ENCODE results near the gene UBE3D. TPM values are rescaled to one million over a fixed set of nuclear protein-coding genes. Genes with fewer than 3 reads are reported as not detected.
"Not testable (repeated sequence)": the region's sequence is repeated elsewhere in the genome, so short reads cannot be mapped to it uniquely, and the experiment has no call there.

The UBE3D gene
- total and polyA plus RNA-seq, 4 donors = 7.5 to 17.0 (median 12.3) TPM

GRCh38 chr6:83031689-83032088 is 34.0 kb downstream of the UBE3D start:
- Histone ChIP-seq H3K36me3 (ENCODE audit: control insufficient read depth, insufficient read depth, low read length) (peaks cover 5% of the 10 kb centered on the region), H3K27ac (ENCODE audit: low read depth, low read length) (no peak overlapping the region), H3K4me1 (ENCODE audit: control insufficient read depth, insufficient read depth, low read length) (no peaks in the 10 kb centered on the region), H3K27me3 (ENCODE audit: control insufficient read depth, insufficient read depth, low read length) (no peaks in the 10 kb centered on the region), H3K4me3 (ENCODE audit: low read depth, low read length) (no peak overlapping the region), H3K9me3 (ENCODE audit: control insufficient read depth, insufficient read depth, low read length) (peaks cover 9% of the 10 kb centered on the region)
- no peak for DNase-seq (ENCODE audit: low read depth in 4 of 6, low spot score in 6 of 6)
- WGBS (ENCODE audit: insufficient coverage) = 100% methylated on average over 6 of the region's 6 CpGs

GRCh38 chr6:83019741-83020140 is 45.9 kb downstream of the UBE3D start:
- H3K36me3 ChIP-seq (ENCODE audit: control insufficient read depth, insufficient read depth, low read length) = peaks cover 10% of the 10 kb centered on the region
- H3K9me3 ChIP-seq (ENCODE audit: control insufficient read depth, insufficient read depth, low read length) = no peaks in the 10 kb centered on the region
- no peaks in the 10 kb centered on the region for H3K27me3 ChIP-seq (ENCODE audit: control insufficient read depth, insufficient read depth, low read length)
- H3K4me3 ChIP-seq (ENCODE audit: low read depth, low read length) = no peak overlapping the region
- WGBS (ENCODE audit: insufficient coverage) = 95% methylated on average over 4 of the region's 4 CpGs
- no peak overlapping the region for H3K27ac ChIP-seq (ENCODE audit: low read depth, low read length)
- DNase-seq (ENCODE audit: low read depth in 4 of 6, low spot score in 6 of 6) = no peak
- no peaks in the 10 kb centered on the region for H3K4me1 ChIP-seq (ENCODE audit: control insufficient read depth, insufficient read depth, low read length)

GRCh38 chr6:83011131-83011530 is 54.5 kb downstream of the UBE3D start:
- H3K27me3 ChIP-seq (ENCODE audit: control insufficient read depth, insufficient read depth, low read length); H3K4me3 ChIP-seq (ENCODE audit: low read depth, low read length); H3K9me3 ChIP-seq (ENCODE audit: control insufficient read depth, insufficient read depth, low read length); H3K4me1 ChIP-seq (ENCODE audit: control insufficient read depth, insufficient read depth, low read length); DNase-seq (ENCODE audit: low read depth in 4 of 6, low spot score in 6 of 6); H3K27ac ChIP-seq (ENCODE audit: low read depth, low read length); H3K36me3 ChIP-seq (ENCODE audit: control insufficient read depth, insufficient read depth, low read length): not testable (repeated sequence)
- WGBS (ENCODE audit: insufficient coverage) = no CpG with 5 or more reads among the region's 3 CpGs

GRCh38 chr6:83008626-83009025 is 57.0 kb downstream of the UBE3D start:
- Histone ChIP-seq H3K4me1 (ENCODE audit: control insufficient read depth, insufficient read depth, low read length) (no peaks in the 10 kb centered on the region), H3K27ac (ENCODE audit: low read depth, low read length) (no peak overlapping the region), H3K4me3 (ENCODE audit: low read depth, low read length) (no peak overlapping the region), H3K9me3 (ENCODE audit: control insufficient read depth, insufficient read depth, low read length) (no peaks in the 10 kb centered on the region), H3K36me3 (ENCODE audit: control insufficient read depth, insufficient read depth, low read length) (no peaks in the 10 kb centered on the region), H3K27me3 (ENCODE audit: control insufficient read depth, insufficient read depth, low read length) (no peaks in the 10 kb centered on the region)
- WGBS (ENCODE audit: insufficient coverage) = no CpG with 5 or more reads among the region's 1 CpG
- DNase-seq (ENCODE audit: low read depth in 4 of 6, low spot score in 6 of 6) = no peak

DNA sequence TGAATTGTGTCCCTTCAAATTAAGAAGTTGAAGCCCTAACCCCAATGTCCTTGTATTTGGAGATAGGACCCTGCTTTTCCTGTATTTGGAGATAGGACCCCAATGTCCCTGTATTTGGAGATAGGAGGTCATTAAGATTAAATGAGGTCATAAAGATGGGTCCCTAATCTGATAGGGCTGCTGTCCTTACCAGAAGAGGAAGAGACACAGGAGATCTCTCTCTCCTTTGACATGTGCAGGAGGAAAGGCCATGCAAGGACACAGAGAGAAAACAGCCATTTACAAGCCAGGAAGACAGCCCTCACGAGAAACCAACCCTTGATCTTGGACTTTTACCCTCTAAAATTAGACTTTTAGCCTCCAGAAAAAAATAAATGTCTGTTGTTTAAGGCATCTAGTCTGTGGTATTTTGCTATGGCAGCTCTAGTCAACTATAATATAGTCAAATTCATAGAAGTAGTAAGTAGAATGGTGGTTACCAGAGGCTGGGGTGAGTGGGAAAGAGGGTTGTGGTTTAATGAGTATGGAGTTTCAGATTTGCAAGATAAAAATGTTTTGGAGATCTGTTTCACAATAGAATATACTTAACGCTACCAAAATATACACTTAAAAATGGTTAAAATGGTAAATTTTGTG is 59.3 kb downstream of the UBE3D start:
- H3K27me3 ChIP-seq (ENCODE audit: control insufficient read depth, insufficient read depth, low read length) = no peaks in the 10 kb centered on the region
- H3K36me3 ChIP-seq (ENCODE audit: control insufficient read depth, insufficient read depth, low read length) = no peaks in the 10 kb centered on the region
- no peak overlapping the region for H3K4me3 ChIP-seq (ENCODE audit: low read depth, low read length)
- H3K27ac ChIP-seq (ENCODE audit: low read depth, low read length) = no peak overlapping the region
- WGBS (ENCODE audit: insufficient coverage) = no CpG with 5 or more reads among the region's 2 CpGs
- no peaks in the 10 kb centered on the region for H3K9me3 ChIP-seq (ENCODE audit: control insufficient read depth, insufficient read depth, low read length)
- H3K4me1 ChIP-seq (ENCODE audit: control insufficient read depth, insufficient read depth, low read length) = no peaks in the 10 kb centered on the region
- DNase-seq (ENCODE audit: low read depth in 4 of 6, low spot score in 6 of 6) = no peak

- peaks cover 3% of the 10 kb centered on the region for H3K36me3 ChIP-seq (ENCODE audit: control insufficient read depth, insufficient read depth, low read length)
- no peaks in the 10 kb centered on the region for H3K9me3 ChIP-seq (ENCODE audit: control insufficient read depth, insufficient read depth, low read length)
- H3K4me3 ChIP-seq (ENCODE audit: low read depth, low read length) = no peak overlapping the region
- no peaks in the 10 kb centered on the region for H3K27me3 ChIP-seq (ENCODE audit: control insufficient read depth, insufficient read depth, low read length)
- H3K27ac ChIP-seq (ENCODE audit: low read depth, low read length) = no peak overlapping the region
- no peaks in the 10 kb centered on the region for H3K4me1 ChIP-seq (ENCODE audit: control insufficient read depth, insufficient read depth, low read length)
- DNase-seq (ENCODE audit: low read depth in 4 of 6, low spot score in 6 of 6) = no peak
These were observed 69.5 kb downstream of the UBE3D start for GRCh38 chr6:82996156-82996555.

GRCh38 chr6:82995066-82995465 is 70.6 kb downstream of the UBE3D start:
- no peaks in the 10 kb centered on the region for H3K27me3 ChIP-seq (ENCODE audit: control insufficient read depth, insufficient read depth, low read length)
- peaks cover 3% of the 10 kb centered on the region for H3K36me3 ChIP-seq (ENCODE audit: control insufficient read depth, insufficient read depth, low read length)
- no peak overlapping the region for H3K27ac ChIP-seq (ENCODE audit: low read depth, low read length)
- DNase-seq (ENCODE audit: low read depth in 4 of 6, low spot score in 6 of 6) = no peak
- no peaks in the 10 kb centered on the region for H3K9me3 ChIP-seq (ENCODE audit: control insufficient read depth, insufficient read depth, low read length)
- no CpG with 5 or more reads among the region's 3 CpGs for WGBS (ENCODE audit: insufficient coverage)
- H3K4me1 ChIP-seq (ENCODE audit: control insufficient read depth, insufficient read depth, low read length) = no peaks in the 10 kb centered on the region
- no peak overlapping the region for H3K4me3 ChIP-seq (ENCODE audit: low read depth, low read length)

- no peak overlapping the region for H3K27ac ChIP-seq (ENCODE audit: low read depth, low read length)
- H3K4me3 ChIP-seq (ENCODE audit: low read depth, low read length) = no peak overlapping the region
- peaks cover 3% of the 10 kb centered on the region for H3K36me3 ChIP-seq (ENCODE audit: control insufficient read depth, insufficient read depth, low read length)
- H3K4me1 ChIP-seq (ENCODE audit: control insufficient read depth, insufficient read depth, low read length) = no peaks in the 10 kb centered on the region
- no peaks in the 10 kb centered on the region for H3K9me3 ChIP-seq (ENCODE audit: control insufficient read depth, insufficient read depth, low read length)
- peak in 1 of 6 donors; percentile 3 for DNase-seq (ENCODE audit: low read depth in 4 of 6, low spot score in 6 of 6)
- no peaks in the 10 kb centered on the region for H3K27me3 ChIP-seq (ENCODE audit: control insufficient read depth, insufficient read depth, low read length)
These were observed 75.8 kb downstream of the UBE3D start for GRCh38 chr6:82989736-82990290.

GRCh38 chr6:82988930-82989351 is 76.7 kb downstream of the UBE3D start:
- Histone ChIP-seq H3K9me3 (ENCODE audit: control insufficient read depth, insufficient read depth, low read length) (no peaks in the 10 kb centered on the region), H3K4me3 (ENCODE audit: low read depth, low read length) (no peak overlapping the region), H3K4me1 (ENCODE audit: control insufficient read depth, insufficient read depth, low read length) (no peaks in the 10 kb centered on the region), H3K36me3 (ENCODE audit: control insufficient read depth, insufficient read depth, low read length) (peaks cover 3% of the 10 kb centered on the region), H3K27me3 (ENCODE audit: control insufficient read depth, insufficient read depth, low read length) (no peaks in the 10 kb centered on the region), H3K27ac (ENCODE audit: low read depth, low read length) (no peak overlapping the region)
- DNase-seq (ENCODE audit: low read depth in 4 of 6, low spot score in 6 of 6) = peak in 1 of 6 donors; percentile 31
- no CpG with 5 or more reads among the region's 2 CpGs for WGBS (ENCODE audit: insufficient coverage)

- Histone ChIP-seq H3K4me1 (ENCODE audit: control insufficient read depth, insufficient read depth, low read length) (no peaks in the 10 kb centered on the region), H3K9me3 (ENCODE audit: control insufficient read depth, insufficient read depth, low read length) (no peaks in the 10 kb centered on the region), H3K36me3 (ENCODE audit: control insufficient read depth, insufficient read depth, low read length) (peaks cover 2% of the 10 kb centered on the region), H3K27ac (ENCODE audit: low read depth, low read length) (no peak overlapping the region), H3K4me3 (ENCODE audit: low read depth, low read length) (no peak overlapping the region), H3K27me3 (ENCODE audit: control insufficient read depth, insufficient read depth, low read length) (no peaks in the 10 kb centered on the region)
- WGBS (ENCODE audit: insufficient coverage) = no CpG with 5 or more reads among the region's 3 CpGs
- DNase-seq (ENCODE audit: low read depth in 4 of 6, low spot score in 6 of 6) = no peak
These were observed 77.7 kb downstream of the UBE3D start for GRCh38 chr6:82987951-82988350.

All from spinal cord (tissue), 10 donors.